ENCODE data around the gene KRTAP10-6.
"Not testable (repeated sequence)": the region's sequence is repeated elsewhere in the genome, so short reads cannot be mapped to it uniquely, and the experiment has no call there.

KRTAP10-6 gene

GRCh38 chr21:44574457-44575306, 17.6 kb downstream of the KRTAP10-6 start:
- DNase-seq, result no peak

- not testable (repeated sequence) for DNase-seq
Measured at GRCh38 chr21:44573630-44574456, 18.5 kb downstream of the KRTAP10-6 start, which contains the start of gene KRTAP10-4. Gene KRTAP10-4 (plus strand): TSS chr21:44573729. CDS start chr21:44573759, 30 bp downstream.

GRCh38 chr21:44572959-44573583, 19.2 kb downstream of the KRTAP10-6 start:
- no peak for DNase-seq

- no peak for DNase-seq
Measured at GRCh38 chr21:44571844-44572782, 20.2 kb downstream of the KRTAP10-6 start.

GRCh38 chr21:44571296-44571695, 21.0 kb downstream of the KRTAP10-6 start:
- no peak for DNase-seq

GRCh38 chr21:44569861-44570517, 22.3 kb downstream of the KRTAP10-6 start:
- DNase-seq, result no peak

- DNase-seq, result peak; percentile 96
Measured at GRCh38 chr21:44568667-44569556, 23.4 kb downstream of the KRTAP10-6 start.

GRCh38 chr21:44568261-44568660, 24.0 kb downstream of the KRTAP10-6 start:
- DNase-seq, result no peak

GRCh38 chr21:44567481-44568171, 24.7 kb downstream of the KRTAP10-6 start:
- no peak for DNase-seq

GRCh38 chr21:44566403-44566802, 25.9 kb downstream of the KRTAP10-6 start:
- DNase-seq, result no peak

GRCh38 chr21:44564886-44565598, 27.3 kb downstream of the KRTAP10-6 start:
- no peak for DNase-seq

- DNase-seq, result no peak
Measured at GRCh38 chr21:44564099-44564498, 28.2 kb downstream of the KRTAP10-6 start.

GRCh38 chr21:44558695-44559094, 33.6 kb downstream of the KRTAP10-6 start, which contains the start of gene KRTAP10-3:
Gene KRTAP10-3 (minus strand): TSS chr21:44558795. CDS start chr21:44558715, 80 bp downstream.
- no peak for DNase-seq

- DNase-seq, result not testable (repeated sequence)
Measured at GRCh38 chr21:44558329-44558675, 34.0 kb downstream of the KRTAP10-6 start.

GRCh38 chr21:44557491-44558328, 34.6 kb downstream of the KRTAP10-6 start:
- DNase-seq, result no peak

GRCh38 chr21:44556879-44557278, 35.4 kb downstream of the KRTAP10-6 start:
- DNase-seq, result no peak

GRCh38 chr21:44555200-44555875, 37.0 kb downstream of the KRTAP10-6 start:
- DNase-seq, result no peak

- DNase-seq, result no peak
Measured at GRCh38 chr21:44552681-44553080, 39.6 kb downstream of the KRTAP10-6 start.

Data from SHP77 treated with DMSO at 0.1 percent for 48 hours (cell line).